Endometrial microvascular endothelial cells (primary cell): ENCODE measurements around the gene TTC32. TPM values are rescaled to one million over a fixed set of nuclear protein-coding genes. Genes with fewer than 3 reads are reported as not detected.
"Not testable (repeated sequence)": the region's sequence is repeated elsewhere in the genome, so short reads cannot be mapped to it uniquely, and the experiment has no call there.

Source experiments
- in situ Hi-C: cut with HindIII; loops from 2 replicates; pipeline ENCODE4 v1.10.0; 2017; ENCODE audit warnings: low sequenced_read_pairs, low pct_unique_long_range_greater_than_20kb; ENCODE audit errors: inconsistent ontology term
- total RNA-seq: library from RNA; depleted of rRNA; stranded (reverse); fragments of >200 nt; gene quantifications from one replicate; pipeline ENCODE4 v1.2.3, GENCODE V29; 2015; ENCODE audit errors: inconsistent ontology term

The TTC32 gene
- 4.1 TPM for total RNA-seq

- in situ Hi-C loops = no loop called here
These were observed at the start of gene TTC32 for GRCh38 chr2:19901442-19902215. TTC32 (minus strand) TSS chr2:19901983; CDS start chr2:19901854, 129 bp downstream.

DNA sequence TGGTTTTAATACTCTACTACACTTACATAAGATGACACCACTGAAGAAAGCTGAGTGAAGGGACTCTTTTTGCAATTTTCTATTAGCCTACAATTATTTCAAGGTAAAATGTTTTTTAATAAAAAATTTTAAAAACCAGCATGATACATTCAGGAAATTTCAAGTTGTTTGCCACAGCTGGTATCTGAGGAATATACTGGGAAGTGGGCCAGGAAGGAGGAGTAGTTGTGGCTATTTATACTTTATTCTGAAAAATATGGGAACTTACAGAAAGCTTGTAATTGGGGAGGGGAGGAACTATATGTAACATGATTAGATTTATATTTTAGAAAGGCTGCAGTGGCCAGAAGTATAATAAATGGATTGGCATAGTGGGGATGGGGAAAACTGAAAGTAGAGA lies 47.3 kb upstream of the TTC32 start:
- in situ Hi-C loops = no loop called here

DNA sequence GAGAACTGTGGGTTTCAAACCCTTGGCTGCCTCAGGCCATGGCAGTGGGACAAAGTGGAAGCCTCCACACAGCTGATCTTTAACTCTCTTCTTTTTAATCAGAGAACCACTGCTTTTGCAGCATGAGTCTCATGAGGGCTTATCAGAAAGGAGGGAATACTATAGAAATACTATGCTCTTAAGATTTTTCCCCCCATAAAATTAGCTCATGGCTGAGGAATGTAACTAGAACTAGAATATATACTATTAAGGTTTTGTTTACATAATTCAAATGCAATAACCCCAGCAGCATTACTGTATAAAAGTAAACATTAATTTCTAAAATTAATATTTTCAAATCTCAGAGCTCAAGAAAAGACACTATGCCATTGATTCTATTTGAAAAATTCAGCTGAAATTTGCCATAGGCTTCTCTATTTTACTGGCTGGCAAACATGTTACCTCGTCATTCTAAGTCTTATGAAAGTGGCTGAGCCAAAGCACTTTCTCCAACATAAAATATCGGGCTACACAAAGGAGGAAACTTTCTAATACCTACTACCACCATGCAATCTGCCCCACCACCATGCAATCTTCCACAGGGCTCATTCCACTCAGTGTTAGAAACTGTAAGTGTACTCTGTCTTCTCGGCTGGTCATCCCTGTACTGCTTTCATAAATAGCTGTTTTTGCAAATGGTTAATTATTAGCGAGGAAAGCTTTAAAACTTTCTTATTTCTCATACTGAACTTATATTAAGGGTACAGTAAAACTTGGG lies 45.6 kb upstream of the TTC32 start:
- in situ Hi-C loops = no loop called here

DNA sequence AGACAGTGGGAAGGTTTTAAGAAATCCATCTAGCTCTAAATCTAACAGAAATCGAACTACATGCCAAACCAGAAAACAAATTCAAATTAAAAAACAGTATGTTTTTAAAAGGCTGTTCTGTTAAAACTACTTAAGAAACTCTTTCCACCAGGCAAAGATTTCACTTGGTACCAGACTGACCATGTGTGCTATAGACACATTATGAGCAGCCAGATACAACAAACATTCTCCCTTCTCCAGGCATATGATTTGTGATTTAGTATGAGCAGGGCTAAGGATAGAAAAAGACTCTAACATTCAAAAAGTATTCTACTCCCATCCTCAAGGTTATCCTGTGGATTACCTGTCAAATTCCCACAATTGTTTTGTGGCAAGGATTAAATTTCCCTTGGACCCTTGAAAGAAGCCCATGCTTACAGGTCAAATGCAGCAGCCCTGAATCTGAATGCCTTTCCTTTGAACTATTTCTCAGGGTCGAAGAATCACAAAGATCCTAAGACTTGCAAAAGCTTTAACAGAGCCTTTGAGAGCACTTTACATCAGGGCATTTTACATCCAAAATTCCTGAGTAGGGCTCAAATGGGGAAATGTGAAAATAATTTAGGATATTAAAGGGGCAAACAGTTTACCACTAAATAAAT lies 42.5 kb upstream of the TTC32 start:
- in situ Hi-C loops = no loop called here

DNA sequence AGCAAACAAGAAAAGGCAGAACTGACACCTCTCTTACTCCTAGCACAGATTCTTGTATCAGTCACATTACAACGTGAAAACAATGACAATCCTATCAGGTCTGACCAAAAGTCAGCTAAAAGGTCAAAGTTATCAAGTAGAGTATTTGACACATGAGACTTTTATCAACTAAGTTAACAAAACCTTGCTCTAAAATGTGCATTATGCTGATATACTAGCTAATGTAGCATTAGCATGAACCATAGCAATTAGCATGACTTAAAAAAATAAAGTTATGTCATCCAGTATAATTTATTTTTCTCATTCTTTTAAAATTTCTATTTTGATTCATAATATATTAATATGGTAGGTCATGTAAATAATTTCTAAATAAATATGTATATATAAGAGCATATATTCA lies 41.4 kb upstream of the TTC32 start:
- in situ Hi-C loops = no loop called here

GRCh38 chr2:19942199-19942598 lies 40.4 kb upstream of the TTC32 start:
- in situ Hi-C loops = no loop called here

GRCh38 chr2:19937004-19937403 lies 35.2 kb upstream of the TTC32 start:
- in situ Hi-C loops = no loop called here

- in situ Hi-C loops = no loop called here
These were observed 34.4 kb upstream of the TTC32 start for GRCh38 chr2:19936203-19936602.

DNA sequence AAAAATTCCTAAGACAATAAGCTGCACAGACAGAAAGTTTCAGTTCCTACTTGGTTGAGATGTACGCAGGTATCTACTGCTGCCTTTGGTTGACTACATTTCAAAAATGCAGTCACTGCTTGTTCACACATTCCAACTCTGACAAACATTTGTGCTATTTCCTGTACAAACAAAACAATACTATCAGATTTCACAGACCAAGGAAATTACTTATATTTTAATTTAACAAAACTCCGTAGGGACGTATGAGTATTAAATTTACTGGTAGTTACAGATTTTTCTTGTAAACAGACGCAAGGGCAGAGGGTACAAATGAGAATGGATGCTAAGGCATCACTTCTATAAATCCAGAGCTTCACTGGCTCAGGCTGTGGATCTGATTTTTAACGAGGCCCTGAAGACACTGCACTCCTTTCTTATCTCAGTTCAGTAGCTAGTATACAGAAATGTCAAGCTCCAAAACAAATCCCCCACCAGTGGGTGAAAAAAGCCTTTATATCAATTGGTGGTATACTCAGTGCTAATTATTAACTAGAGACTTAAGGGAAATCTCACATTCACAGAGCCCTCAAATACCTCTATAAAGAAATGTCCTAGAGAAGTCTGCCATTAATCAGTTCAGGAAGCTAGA lies 31.7 kb upstream of the TTC32 start:
- in situ Hi-C loops = no loop called here

DNA sequence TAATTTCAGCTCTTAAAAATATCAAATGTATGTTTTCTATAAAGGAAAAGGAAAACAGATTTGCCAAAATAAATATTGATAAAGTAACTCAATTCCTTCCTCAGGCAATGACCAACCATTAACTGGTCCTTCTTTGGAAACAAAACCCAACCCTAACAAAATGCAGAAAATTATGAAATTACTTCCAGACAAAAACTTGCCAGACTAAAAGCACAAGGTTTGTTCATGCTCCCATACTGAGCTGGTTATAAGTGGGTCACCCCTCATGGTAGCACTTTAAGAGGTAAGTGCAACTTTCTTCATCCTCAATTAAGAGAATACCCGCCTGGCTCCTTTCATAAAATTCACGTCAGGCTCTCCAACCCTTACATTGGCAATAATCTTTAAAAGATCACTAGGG lies 31.1 kb upstream of the TTC32 start:
- in situ Hi-C loops = no loop called here

GRCh38 chr2:19929226-19929625 lies 27.4 kb upstream of the TTC32 start:
- in situ Hi-C loops = no loop called here

DNA sequence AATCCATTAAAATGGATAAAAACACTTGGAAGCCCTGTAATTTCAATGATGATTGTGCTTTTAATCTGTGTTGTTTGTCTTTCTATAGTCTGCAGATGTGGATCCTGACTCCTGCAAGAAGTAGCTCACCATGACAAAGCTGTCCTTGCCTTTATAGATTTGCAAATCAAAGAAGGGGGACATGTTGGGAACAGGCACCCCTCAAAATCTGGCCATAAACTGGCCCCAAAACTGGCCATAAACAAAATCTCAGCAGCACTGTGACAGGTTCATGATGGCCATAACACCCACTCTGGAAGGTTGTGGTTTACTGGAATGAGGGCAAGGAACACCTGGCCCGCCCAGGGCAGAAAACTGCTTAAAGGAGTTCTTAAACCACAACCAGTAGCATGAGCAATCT lies 26.0 kb upstream of the TTC32 start:
- in situ Hi-C loops = not testable (repeated sequence)

GRCh38 chr2:19924526-19924925 lies 22.7 kb upstream of the TTC32 start:
- in situ Hi-C loops = not testable (repeated sequence)

GRCh38 chr2:19922188-19922587 lies 20.4 kb upstream of the TTC32 start:
- in situ Hi-C loops = not testable (repeated sequence)

GRCh38 chr2:19916385-19916950 lies 14.7 kb upstream of the TTC32 start:
- in situ Hi-C loops = no loop called here

DNA sequence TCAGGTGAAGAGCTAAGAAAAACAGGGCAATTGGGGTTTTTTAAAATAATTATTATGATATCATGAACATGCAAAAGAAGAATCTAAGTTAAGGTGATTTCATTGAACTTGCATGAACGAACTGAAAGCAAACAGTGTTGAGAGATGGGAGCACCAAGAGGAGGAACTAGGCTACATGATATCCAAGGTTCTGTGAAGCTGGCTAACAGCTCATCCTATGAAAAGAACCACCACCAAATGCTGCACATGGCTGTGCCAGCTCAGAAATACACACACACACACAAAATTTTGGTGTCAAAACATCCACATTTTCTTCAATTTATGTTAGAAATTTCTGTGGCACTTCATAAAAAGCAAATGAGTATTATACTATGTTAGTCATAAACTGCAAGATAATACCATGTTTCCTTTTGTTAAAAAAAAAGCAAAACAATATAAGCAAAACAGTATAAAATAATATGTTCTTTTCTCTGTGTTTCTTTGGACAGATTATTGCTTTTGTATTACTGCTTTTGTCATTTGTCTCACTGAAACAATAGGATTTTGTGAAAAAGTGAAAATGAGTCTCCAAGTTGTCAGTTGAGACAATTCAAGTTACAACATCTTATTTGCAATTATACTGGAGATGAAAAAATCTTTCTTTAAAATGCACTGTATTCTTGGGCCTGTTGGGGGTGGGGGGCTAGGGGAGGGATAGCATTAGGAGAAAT lies 12.6 kb upstream of the TTC32 start:
- in situ Hi-C loops = no loop called here

DNA sequence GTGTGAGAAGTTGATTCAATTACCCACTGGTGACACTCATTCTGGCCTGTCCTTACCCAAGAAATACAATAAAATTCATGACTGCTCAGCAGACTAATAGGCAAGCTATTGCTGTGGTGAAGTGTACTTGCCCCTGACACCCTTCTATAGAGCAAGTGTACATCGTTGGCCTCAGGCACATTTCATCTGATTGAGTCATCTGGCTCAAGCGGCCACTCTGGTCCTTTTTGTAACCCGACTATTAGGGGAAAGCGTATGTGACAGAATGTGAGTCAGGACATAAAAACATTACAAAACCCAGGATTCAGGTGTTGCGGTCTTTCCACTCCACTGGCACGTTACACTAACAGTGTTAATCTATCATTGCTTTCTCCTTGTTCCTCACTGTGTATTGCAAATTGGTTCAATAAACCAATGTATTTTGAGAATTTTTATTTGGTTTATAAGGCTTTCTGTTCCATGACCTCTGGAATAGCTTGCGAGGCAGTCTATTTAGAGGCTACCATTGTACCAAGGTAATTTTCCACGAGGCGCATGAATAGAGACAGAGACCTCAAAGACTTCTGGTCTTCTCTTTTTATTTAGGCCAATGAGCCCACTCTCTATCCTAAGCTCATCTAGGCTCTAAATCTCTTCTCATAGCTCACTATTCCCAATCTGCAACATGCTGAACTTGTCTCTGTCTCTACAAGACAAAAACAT lies 10.2 kb upstream of the TTC32 start:
- in situ Hi-C loops = no loop called here

GRCh38 chr2:19902216-19902740 lies 495 bp upstream of the TTC32 start:
- in situ Hi-C loops = no loop called here
